Calu3 (cell line): ENCODE data around the gene DNAJC15. TPM values are rescaled to one million over a fixed set of nuclear protein-coding genes. Genes with fewer than 3 reads are reported as not detected.

Experiments used
- BruUV-seq: library from RNA; stranded (reverse); fragments of 400-500 nt; replicated peaks from 2 replicates; lab custom pipeline; 2021; lab: Mats Ljungman, UMichigan
- CTCF ChIA-PET: fragments of 300-600 bp; sonication (Branson Sonifier 250); formaldehyde crosslinking; loops from one replicate; lab custom pipeline; 2022; ENCODE audit warnings: antibody characterized with exemption; lab: Charles Lee
- DNase-seq: peaks from one replicate; pipeline ENCODE4 v3.0.0; 2022
- H3K27ac Mint-ChIP-seq: one replicate; pipeline ENCODE4 v1.8.0; 2022; ENCODE audit warnings: mixed read lengths; ENCODE audit not compliant: unreplicated experiment
- H3K27me3 Mint-ChIP-seq: one replicate; pipeline ENCODE4 v1.8.0; 2022; ENCODE audit warnings: mixed read lengths; ENCODE audit not compliant: unreplicated experiment
- H3K36me3 Mint-ChIP-seq: one replicate; pipeline ENCODE4 v1.8.0; 2022; ENCODE audit warnings: mild to moderate bottlenecking, moderate library complexity, mixed read lengths; ENCODE audit not compliant: insufficient read depth, unreplicated experiment
- H3K4me1 Mint-ChIP-seq: one replicate; pipeline ENCODE4 v1.8.0; 2022; ENCODE audit warnings: mild to moderate bottlenecking, low read depth, mixed read lengths; ENCODE audit not compliant: unreplicated experiment
- H3K4me3 Mint-ChIP-seq: one replicate; pipeline ENCODE4 v1.8.0; 2022; ENCODE audit warnings: mild to moderate bottlenecking, low read depth, moderate library complexity, mixed read lengths; ENCODE audit not compliant: unreplicated experiment
- H3K9me3 Mint-ChIP-seq: one replicate; pipeline ENCODE4 v1.8.0; 2022; ENCODE audit warnings: low read depth, mixed read lengths; ENCODE audit not compliant: unreplicated experiment
- intact Hi-C: fragments of 100-400 bp; cut with micrococcal nuclease; formaldehyde crosslinking; loops from one replicate; pipeline ENCODE4 v1.10.0; 2022; ENCODE audit not compliant: unreplicated experiment
- total RNA-seq: library from RNA; stranded (reverse); gene quantifications from 2 replicates; pipeline ENCODE4 v1.2.3, GENCODE V29; 2022
- TF ChIP-seq, protein P1 (sequence below): fragments of 200-600 bp; IDR thresholded peaks from one replicate; pipeline ENCODE4 v1.8.0; 2022; ENCODE audit warnings: antibody characterized with exemption; ENCODE audit not compliant: unreplicated experiment

DNAJC15 gene
- total RNA-seq, 1 experiment from 2014 or later, result 13.1 TPM

DNA sequence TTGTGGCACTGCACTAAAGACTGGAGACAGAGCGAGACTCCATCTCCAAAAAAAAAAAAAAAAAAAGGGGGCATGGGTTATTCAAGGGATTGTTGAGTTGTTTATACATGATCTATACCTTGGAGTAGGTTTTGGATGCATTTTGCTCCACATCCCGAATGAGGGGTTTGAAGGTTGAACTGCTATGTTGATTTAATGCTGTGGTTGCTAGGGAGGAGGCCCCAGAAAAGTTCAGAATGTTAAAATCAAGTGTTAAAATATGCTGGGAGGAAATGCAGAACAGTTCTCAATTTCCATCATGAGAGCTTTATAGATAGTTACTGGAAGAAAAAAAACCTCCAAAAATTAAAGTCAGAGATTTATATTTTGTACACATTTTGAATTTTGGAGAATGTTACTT is 116.5 kb downstream of the DNAJC15 start:
- Mint-ChIP-seq H3K27me3 (peaks cover 40% of the 10 kb centered on the region), H3K4me1 (no peaks in the 10 kb centered on the region), H3K36me3 (no peaks in the 10 kb centered on the region), H3K27ac (no peak overlapping the region), H3K4me3 (no peak overlapping the region), H3K9me3 (no peaks in the 10 kb centered on the region)
- CTCF ChIA-PET, result interaction anchor here (0.7 kb wide), 1 partner anchor 369 kb away, joined by 3 read pairs; no protein-coding TSS in a partner anchor
- TF ChIP-seq, protein P1, sequence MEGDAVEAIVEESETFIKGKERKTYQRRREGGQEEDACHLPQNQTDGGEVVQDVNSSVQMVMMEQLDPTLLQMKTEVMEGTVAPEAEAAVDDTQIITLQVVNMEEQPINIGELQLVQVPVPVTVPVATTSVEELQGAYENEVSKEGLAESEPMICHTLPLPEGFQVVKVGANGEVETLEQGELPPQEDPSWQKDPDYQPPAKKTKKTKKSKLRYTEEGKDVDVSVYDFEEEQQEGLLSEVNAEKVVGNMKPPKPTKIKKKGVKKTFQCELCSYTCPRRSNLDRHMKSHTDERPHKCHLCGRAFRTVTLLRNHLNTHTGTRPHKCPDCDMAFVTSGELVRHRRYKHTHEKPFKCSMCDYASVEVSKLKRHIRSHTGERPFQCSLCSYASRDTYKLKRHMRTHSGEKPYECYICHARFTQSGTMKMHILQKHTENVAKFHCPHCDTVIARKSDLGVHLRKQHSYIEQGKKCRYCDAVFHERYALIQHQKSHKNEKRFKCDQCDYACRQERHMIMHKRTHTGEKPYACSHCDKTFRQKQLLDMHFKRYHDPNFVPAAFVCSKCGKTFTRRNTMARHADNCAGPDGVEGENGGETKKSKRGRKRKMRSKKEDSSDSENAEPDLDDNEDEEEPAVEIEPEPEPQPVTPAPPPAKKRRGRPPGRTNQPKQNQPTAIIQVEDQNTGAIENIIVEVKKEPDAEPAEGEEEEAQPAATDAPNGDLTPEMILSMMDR, result no peak
- intact Hi-C loops, result no loop called here
- no peak for DNase-seq
- no TSS peak for BruUV-seq

DNA sequence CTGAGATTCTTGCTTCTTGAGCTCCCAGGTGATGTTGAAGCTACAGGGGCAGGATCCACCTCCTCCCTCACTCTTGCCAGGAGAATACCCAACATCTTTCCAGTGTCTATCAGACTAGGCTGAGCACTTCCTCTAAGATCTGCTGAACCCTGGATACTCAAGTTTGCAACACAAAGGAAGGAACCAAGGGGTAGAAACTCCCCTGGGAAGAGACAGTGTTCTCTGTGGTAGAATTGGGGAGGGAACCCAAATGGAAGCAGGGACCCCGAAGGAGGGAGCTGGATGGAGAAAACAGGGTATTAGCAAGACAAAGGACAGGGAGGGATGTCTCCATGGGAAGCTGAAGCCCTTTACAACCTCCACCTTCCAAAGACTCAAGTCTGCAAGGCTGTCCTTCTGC is 117.6 kb downstream of the DNAJC15 start:
- Mint-ChIP-seq H3K4me3 (no peak overlapping the region), H3K27ac (no peak overlapping the region), H3K9me3 (no peaks in the 10 kb centered on the region), H3K27me3 (peaks cover 50% of the 10 kb centered on the region), H3K4me1 (no peaks in the 10 kb centered on the region), H3K36me3 (no peaks in the 10 kb centered on the region)
- DNase-seq, result no peak
- BruUV-seq, result no TSS peak
- CTCF ChIA-PET, result no interaction called here
- intact Hi-C loops, result no loop called here
- TF ChIP-seq, protein P1, result no peak

DNA sequence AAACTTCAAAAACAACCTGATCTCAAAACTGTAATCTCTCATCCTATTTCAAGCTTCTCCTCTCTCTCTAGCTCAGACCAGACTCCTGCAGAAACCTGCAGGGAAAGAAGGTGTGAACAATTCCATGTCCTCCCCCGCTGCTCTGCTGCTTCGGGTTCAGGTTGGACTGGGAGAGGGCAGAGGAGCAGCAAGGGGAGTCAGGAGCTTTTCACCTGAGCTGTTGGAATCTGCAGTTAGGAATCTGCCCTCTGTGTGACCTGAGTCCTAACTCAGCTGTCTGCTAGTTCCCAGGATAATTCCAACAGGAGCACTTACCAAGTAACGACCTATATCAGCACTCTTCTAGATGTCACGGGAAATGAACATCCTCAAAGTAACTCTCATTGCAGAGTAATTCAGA is 118.3 kb downstream of the DNAJC15 start:
- Mint-ChIP-seq H3K4me3 (no peak overlapping the region), H3K4me1 (no peaks in the 10 kb centered on the region), H3K36me3 (no peaks in the 10 kb centered on the region), H3K27me3 (peaks cover 57% of the 10 kb centered on the region), H3K27ac (no peak overlapping the region), H3K9me3 (no peaks in the 10 kb centered on the region)
- no peak for DNase-seq
- intact Hi-C loops, result no loop called here
- TF ChIP-seq, protein P1, result no peak
- no TSS peak for BruUV-seq
- CTCF ChIA-PET, result interaction anchor here (1.2 kb wide), 1 partner anchor 9 kb away, joined by 3 read pairs; no protein-coding TSS in a partner anchor

DNA sequence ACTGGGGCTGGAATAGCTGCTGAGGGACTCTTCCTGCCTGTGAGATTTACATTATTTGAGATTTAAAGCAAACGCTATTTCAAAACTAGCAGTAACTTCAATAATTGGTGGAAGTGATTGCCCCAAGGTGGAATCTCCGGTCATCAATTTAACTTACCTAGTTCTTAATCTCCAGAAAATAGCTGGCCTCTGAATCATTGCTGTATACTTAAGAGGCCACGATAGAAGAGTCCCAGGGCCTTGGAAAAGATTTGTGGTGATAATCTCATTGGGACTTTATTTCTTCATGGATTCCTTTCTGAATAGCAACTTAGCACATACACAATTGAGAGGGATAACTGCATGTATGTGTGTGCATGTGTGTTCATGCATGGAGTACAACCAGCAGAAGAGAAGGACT is 120.2 kb downstream of the DNAJC15 start:
- H3K9me3 Mint-ChIP-seq, result no peaks in the 10 kb centered on the region
- H3K36me3 Mint-ChIP-seq, result no peaks in the 10 kb centered on the region
- no peaks in the 10 kb centered on the region for H3K4me1 Mint-ChIP-seq
- TF ChIP-seq, protein P1, result no peak
- H3K4me3 Mint-ChIP-seq, result no peak overlapping the region
- CTCF ChIA-PET, result no interaction called here
- intact Hi-C loops, result no loop called here
- no peak for DNase-seq
- no TSS peak for BruUV-seq
- H3K27me3 Mint-ChIP-seq, result peaks cover 51% of the 10 kb centered on the region
- H3K27ac Mint-ChIP-seq, result no peak overlapping the region
